Right atrium auricular region (tissue), 2 donors: Measurements from ENCODE around the gene CTNND2. TPM values are rescaled to one million over a fixed set of nuclear protein-coding genes. Genes with fewer than 3 reads are reported as not detected.

Experiments used
- DNase-seq: peaks from one replicate; pipeline ENCODE4 v3.0.0-alpha.2; 2019; ENCODE audit warnings: low spot score
- H3K27ac ChIP-seq, 2 donors: fragments of 200-600 bp; sonication (generic); 1 replicate in 1 of 2; 2 replicates in 1 of 2; pipeline ENCODE4 v1.5.1; 2016 to 2019
- H3K27me3 ChIP-seq, 2 donors: fragments of 200-600 bp; sonication (generic); one replicate each; pipeline versions ENCODE4 v1.5.1 to v1.6.0; 2017 to 2019
- H3K36me3 ChIP-seq: fragments of 200-600 bp; sonication (generic); one replicate; pipeline ENCODE4 v1.5.1; 2016
- H3K4me1 ChIP-seq, 2 donors: fragments of 200-600 bp; sonication (generic); one replicate each; pipeline versions ENCODE4 v1.5.1 to v1.6.0; 2017 to 2019
- H3K4me3 ChIP-seq, 2 donors: fragments of 200-600 bp; sonication (generic); 1 replicate in 1 of 2; 2 replicates in 1 of 2; pipeline ENCODE4 v1.5.1; 2017 to 2019; ENCODE audit warnings: mild to moderate bottlenecking in 1 of 2, moderate library complexity in 1 of 2
- H3K9me3 ChIP-seq, 2 donors: fragments of 200-600 bp; sonication (generic); one replicate each; pipeline ENCODE4 v1.5.1; 2019
- CTCF ChIP-seq, 2 donors: fragments of 200-600 bp; sonication (generic); IDR thresholded peaks; one replicate each; pipeline ENCODE4 v1.5.1; 2019; ENCODE audit warnings: antibody characterized with exemption in 2 of 2
- total RNA-seq, 2 donors: library from RNA; depleted of rRNA; stranded (reverse); fragments of >200 nt; gene quantifications; one replicate each; pipeline ENCODE4 v1.1.0, GENCODE V29; 2016

Gene CTNND2
- total RNA-seq, 2 donors from 2014 or later, result 8.6 to 9.0 TPM

GRCh38 chr5:10987276-10987924 is 916.8 kb downstream of the CTNND2 start:
- no peak overlapping the region for H3K4me3 ChIP-seq
- peaks cover 0 to 29% of the 10 kb centered on the region in 2 donors for H3K4me1 ChIP-seq
- TF ChIP-seq CTCF (IDR thresholded peaks at IDR 0.05), result no peak
- no peaks in the 10 kb centered on the region for H3K9me3 ChIP-seq
- H3K36me3 ChIP-seq, result no peaks in the 10 kb centered on the region
- peak overlapping the region; percentile 57 to 61 for H3K27ac ChIP-seq
- DNase-seq, result no peak
- no peaks in the 10 kb centered on the region for H3K27me3 ChIP-seq

- Histone ChIP-seq H3K9me3 (no peaks in the 10 kb centered on the region), H3K27ac (no peak overlapping the region), H3K4me3 (no peak overlapping the region), H3K36me3 (no peaks in the 10 kb centered on the region), H3K27me3 (no peaks in the 10 kb centered on the region), H3K4me1 (peaks cover 0 to 29% of the 10 kb centered on the region in 2 donors)
- TF ChIP-seq CTCF (IDR thresholded peaks at IDR 0.05), result no peak
- DNase-seq, result no peak
These were observed 918.5 kb downstream of the CTNND2 start for GRCh38 chr5:10985721-10986110.

- no peak for TF ChIP-seq CTCF (IDR thresholded peaks at IDR 0.05)
- Histone ChIP-seq H3K36me3 (no peaks in the 10 kb centered on the region), H3K4me1 (peaks cover 0 to 29% of the 10 kb centered on the region in 2 donors), H3K27me3 (no peaks in the 10 kb centered on the region), H3K27ac (no peak overlapping the region), H3K9me3 (no peaks in the 10 kb centered on the region), H3K4me3 (no peak overlapping the region)
- no peak for DNase-seq
These were observed 919.0 kb downstream of the CTNND2 start for GRCh38 chr5:10985091-10985720.

GRCh38 chr5:10984021-10984715 is 920.1 kb downstream of the CTNND2 start:
- TF ChIP-seq CTCF (IDR thresholded peaks at IDR 0.05), result no peak
- no peak overlapping the region for H3K27ac ChIP-seq
- no peak overlapping the region for H3K4me3 ChIP-seq
- no peaks in the 10 kb centered on the region for H3K9me3 ChIP-seq
- H3K27me3 ChIP-seq, result no peaks in the 10 kb centered on the region
- H3K36me3 ChIP-seq, result no peaks in the 10 kb centered on the region
- DNase-seq, result no peak
- H3K4me1 ChIP-seq, result peaks cover 0 to 25% of the 10 kb centered on the region in 2 donors

GRCh38 chr5:10982626-10983025 is 921.6 kb downstream of the CTNND2 start:
- Histone ChIP-seq H3K36me3 (no peaks in the 10 kb centered on the region), H3K27ac (no peak overlapping the region), H3K4me3 (no peak overlapping the region), H3K4me1 (peaks cover 0 to 9% of the 10 kb centered on the region in 2 donors), H3K9me3 (no peaks in the 10 kb centered on the region), H3K27me3 (no peaks in the 10 kb centered on the region)
- no peak for TF ChIP-seq CTCF (IDR thresholded peaks at IDR 0.05)
- no peak for DNase-seq
